Right atrium auricular region (tissue), 2 donors: Measurements from ENCODE around the gene BARD1. TPM values are rescaled to one million over a fixed set of nuclear protein-coding genes. Genes with fewer than 3 reads are reported as not detected.

Experiments
- DNase-seq: peaks from one replicate; pipeline ENCODE4 v3.0.0-alpha.2; 2019; ENCODE audit warnings: low spot score
- H3K27ac ChIP-seq, 2 donors: fragments of 200-600 bp; sonication (generic); 1 replicate in 1 of 2; 2 replicates in 1 of 2; pipeline ENCODE4 v1.5.1; 2016 to 2019
- H3K27me3 ChIP-seq, 2 donors: fragments of 200-600 bp; sonication (generic); one replicate each; pipeline versions ENCODE4 v1.5.1 to v1.6.0; 2017 to 2019
- H3K36me3 ChIP-seq: fragments of 200-600 bp; sonication (generic); one replicate; pipeline ENCODE4 v1.5.1; 2016
- H3K4me1 ChIP-seq, 2 donors: fragments of 200-600 bp; sonication (generic); one replicate each; pipeline versions ENCODE4 v1.5.1 to v1.6.0; 2017 to 2019
- H3K4me3 ChIP-seq, 2 donors: fragments of 200-600 bp; sonication (generic); 1 replicate in 1 of 2; 2 replicates in 1 of 2; pipeline ENCODE4 v1.5.1; 2017 to 2019; ENCODE audit warnings: mild to moderate bottlenecking in 1 of 2, moderate library complexity in 1 of 2
- H3K9me3 ChIP-seq, 2 donors: fragments of 200-600 bp; sonication (generic); one replicate each; pipeline ENCODE4 v1.5.1; 2019
- CTCF ChIP-seq, 2 donors: fragments of 200-600 bp; sonication (generic); IDR thresholded peaks; one replicate each; pipeline ENCODE4 v1.5.1; 2019; ENCODE audit warnings: antibody characterized with exemption in 2 of 2
- total RNA-seq, 2 donors: library from RNA; depleted of rRNA; stranded (reverse); fragments of >200 nt; gene quantifications; one replicate each; pipeline ENCODE4 v1.1.0, GENCODE V29; 2016

BARD1 gene
- total RNA-seq, 2 donors from 2014 or later = 13.5 to 15.7 TPM

GRCh38 chr2:214836568-214836967 lies 27.1 kb upstream of the BARD1 start:
- no peak for TF ChIP-seq CTCF (IDR thresholded peaks at IDR 0.05)
- DNase-seq = no peak
- H3K4me1 ChIP-seq = no peaks in the 10 kb centered on the region
- H3K9me3 ChIP-seq = no peaks in the 10 kb centered on the region
- H3K27me3 ChIP-seq = no peaks in the 10 kb centered on the region
- H3K4me3 ChIP-seq = no peak overlapping the region
- H3K27ac ChIP-seq = no peak overlapping the region
- no peaks in the 10 kb centered on the region for H3K36me3 ChIP-seq

GRCh38 chr2:214830794-214831346 lies 21.4 kb upstream of the BARD1 start:
- H3K27me3 ChIP-seq = no peaks in the 10 kb centered on the region
- H3K36me3 ChIP-seq = no peaks in the 10 kb centered on the region
- H3K9me3 ChIP-seq = no peaks in the 10 kb centered on the region
- no peak overlapping the region for H3K4me3 ChIP-seq
- H3K4me1 ChIP-seq = no peaks in the 10 kb centered on the region
- peak in 1 of 2 donors; percentile 43 for TF ChIP-seq CTCF (IDR thresholded peaks at IDR 0.05)
- H3K27ac ChIP-seq = no peak overlapping the region
- DNase-seq = no peak

GRCh38 chr2:214816008-214816533 lies 6.6 kb upstream of the BARD1 start:
- TF ChIP-seq CTCF (IDR thresholded peaks at IDR 0.05) = no peak
- H3K9me3 ChIP-seq = no peaks in the 10 kb centered on the region
- H3K27ac ChIP-seq = no peak overlapping the region
- H3K4me3 ChIP-seq = no peak overlapping the region
- no peaks in the 10 kb centered on the region for H3K36me3 ChIP-seq
- no peaks in the 10 kb centered on the region for H3K4me1 ChIP-seq
- H3K27me3 ChIP-seq = no peaks in the 10 kb centered on the region
- DNase-seq = no peak

GRCh38 chr2:214810671-214811070 lies 1.2 kb upstream of the BARD1 start:
- H3K27me3 ChIP-seq = no peaks in the 10 kb centered on the region
- no peaks in the 10 kb centered on the region for H3K36me3 ChIP-seq
- no peaks in the 10 kb centered on the region for H3K9me3 ChIP-seq
- DNase-seq = no peak
- no peak for TF ChIP-seq CTCF (IDR thresholded peaks at IDR 0.05)
- H3K27ac ChIP-seq = peak overlapping the region in 1 of 2 donors; percentile 95
- peak overlapping the region; percentile 57 to 81 for H3K4me3 ChIP-seq
- peaks cover 0 to 24% of the 10 kb centered on the region in 2 donors for H3K4me1 ChIP-seq

GRCh38 chr2:214809751-214810564 lies 475 bp upstream of the BARD1 start:
- peaks cover 0 to 24% of the 10 kb centered on the region in 2 donors for H3K4me1 ChIP-seq
- DNase-seq = peak; percentile 97
- no peaks in the 10 kb centered on the region for H3K36me3 ChIP-seq
- peak overlapping the region; percentile 57 to 81 for H3K4me3 ChIP-seq
- no peaks in the 10 kb centered on the region for H3K9me3 ChIP-seq
- TF ChIP-seq CTCF (IDR thresholded peaks at IDR 0.05) = no peak
- H3K27ac ChIP-seq = peak overlapping the region; percentile 95 to 97
- no peaks in the 10 kb centered on the region for H3K27me3 ChIP-seq
